Measurements from ENCODE around the gene PLAGL2. TPM values are rescaled to one million over a fixed set of nuclear protein-coding genes. Genes with fewer than 3 reads are reported as not detected.
A peak's percentile ranks its signal among the peaks of the same experiment; 100 is the strongest.

Gene PLAGL2
- total RNA-seq, 6 donors from 2014 or later, result 11.4 to 17.1 (median 14.1) TPM

GRCh38 chr20:32209850-32210605, 2.5 kb upstream of the PLAGL2 start:
- DNase-seq (no peak), ATAC-seq (ENCODE audit: low FRiP score in 2 of 2) (no peak)
- Histone ChIP-seq H3K36me3 (peaks cover 0 to 38% (median 18%) of the 10 kb centered on the region in 4 donors), H3K27ac (peak overlapping the region in 1 of 4 donors; percentile 17), H3K4me3 (no peak overlapping the region), H3K4me1 (peaks cover 25 to 30% (median 29%) of the 10 kb centered on the region in 4 donors), H3K9me3 (no peaks in the 10 kb centered on the region), H3K27me3 (no peaks in the 10 kb centered on the region)
- no peak for TF ChIP-seq POLR2AphosphoS5 (IDR thresholded peaks at IDR 0.05)
- no peak for TF ChIP-seq CTCF (IDR thresholded peaks at IDR 0.05)
- no peak for TF ChIP-seq EP300 (IDR thresholded peaks at IDR 0.05)
- TF ChIP-seq POLR2A (IDR thresholded peaks at IDR 0.05), result no peak
- 80 to 81% methylated on average over 9 of the region's 9 CpGs for WGBS, 2 donors

DNA sequence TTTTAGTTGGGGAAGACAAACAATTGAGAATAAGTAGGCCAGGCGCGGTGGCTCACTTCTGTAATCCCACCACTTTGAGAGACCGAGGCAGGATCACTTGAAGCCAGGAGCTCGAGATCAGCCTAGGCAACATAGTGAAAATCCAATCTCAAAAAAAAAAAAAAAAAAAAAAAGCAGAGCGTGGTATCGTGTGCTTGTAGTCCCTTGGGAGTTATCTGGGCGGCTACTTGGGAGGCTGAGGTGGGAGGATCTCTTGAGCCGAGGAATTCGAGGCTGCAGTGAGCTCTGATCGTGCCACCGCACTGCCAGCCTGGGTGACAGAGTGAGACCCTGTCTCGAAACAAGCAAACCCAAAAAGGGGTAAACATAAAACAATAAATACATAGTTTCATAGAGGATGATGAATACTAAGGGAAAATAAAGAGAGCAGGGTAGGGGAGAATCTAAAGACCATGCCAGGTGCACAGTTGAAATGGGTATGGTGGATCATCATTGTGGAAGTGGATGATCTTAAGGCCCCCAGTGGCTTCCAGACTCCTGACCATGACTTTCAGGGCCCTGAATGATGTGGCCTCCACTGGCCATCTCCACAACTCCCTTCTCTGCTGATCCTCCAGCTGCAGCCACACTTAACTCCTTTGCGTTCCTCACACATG, 1.1 kb upstream of the PLAGL2 start:
- DNase-seq (no peak), ATAC-seq (ENCODE audit: low FRiP score in 2 of 2) (no peak)
- peak overlapping the region in 3 of 4 donors; percentile 68 to 98 (median 83) for H3K4me3 ChIP-seq
- WGBS, 2 donors, result 61 to 67% methylated on average over 13 of the region's 13 CpGs
- peaks cover 39 to 44% (median 43%) of the 10 kb centered on the region in 4 donors for H3K4me1 ChIP-seq
- no peaks in the 10 kb centered on the region for H3K9me3 ChIP-seq
- no peaks in the 10 kb centered on the region for H3K27me3 ChIP-seq
- TF ChIP-seq CTCF (IDR thresholded peaks at IDR 0.05), result no peak
- no peak for TF ChIP-seq EP300 (IDR thresholded peaks at IDR 0.05)
- no peak for TF ChIP-seq POLR2A (IDR thresholded peaks at IDR 0.05)
- no peak for TF ChIP-seq POLR2AphosphoS5 (IDR thresholded peaks at IDR 0.05)
- H3K27ac ChIP-seq, result peak overlapping the region in 3 of 4 donors; percentile 91 to 98 (median 92)
- peaks cover 0 to 28% (median 14%) of the 10 kb centered on the region in 4 donors for H3K36me3 ChIP-seq

GRCh38 chr20:32206760-32207625, 550 bp downstream of the PLAGL2 start:
- peak overlapping the region; percentile 68 to 98 (median 78) for H3K4me3 ChIP-seq
- peaks cover 0 to 22% (median 10%) of the 10 kb centered on the region in 4 donors for H3K36me3 ChIP-seq
- peaks cover 56 to 60% (median 58%) of the 10 kb centered on the region in 4 donors for H3K4me1 ChIP-seq
- WGBS, 2 donors, result 6 to 8% methylated on average over 19 to 22 of the region's 40 CpGs
- peak overlapping the region; percentile 91 to 98 (median 92) for H3K27ac ChIP-seq
- DNase-seq, result no peak
- no peaks in the 10 kb centered on the region for H3K27me3 ChIP-seq
- no peaks in the 10 kb centered on the region for H3K9me3 ChIP-seq
- peak; percentile 1 to 46 for ATAC-seq (ENCODE audit: low FRiP score in 2 of 2)
- TF ChIP-seq EP300 (IDR thresholded peaks at IDR 0.05) (no peak), POLR2A (IDR thresholded peaks at IDR 0.05) (no peak), POLR2AphosphoS5 (IDR thresholded peaks at IDR 0.05) (no peak), CTCF (IDR thresholded peaks at IDR 0.05) (no peak)

DNA sequence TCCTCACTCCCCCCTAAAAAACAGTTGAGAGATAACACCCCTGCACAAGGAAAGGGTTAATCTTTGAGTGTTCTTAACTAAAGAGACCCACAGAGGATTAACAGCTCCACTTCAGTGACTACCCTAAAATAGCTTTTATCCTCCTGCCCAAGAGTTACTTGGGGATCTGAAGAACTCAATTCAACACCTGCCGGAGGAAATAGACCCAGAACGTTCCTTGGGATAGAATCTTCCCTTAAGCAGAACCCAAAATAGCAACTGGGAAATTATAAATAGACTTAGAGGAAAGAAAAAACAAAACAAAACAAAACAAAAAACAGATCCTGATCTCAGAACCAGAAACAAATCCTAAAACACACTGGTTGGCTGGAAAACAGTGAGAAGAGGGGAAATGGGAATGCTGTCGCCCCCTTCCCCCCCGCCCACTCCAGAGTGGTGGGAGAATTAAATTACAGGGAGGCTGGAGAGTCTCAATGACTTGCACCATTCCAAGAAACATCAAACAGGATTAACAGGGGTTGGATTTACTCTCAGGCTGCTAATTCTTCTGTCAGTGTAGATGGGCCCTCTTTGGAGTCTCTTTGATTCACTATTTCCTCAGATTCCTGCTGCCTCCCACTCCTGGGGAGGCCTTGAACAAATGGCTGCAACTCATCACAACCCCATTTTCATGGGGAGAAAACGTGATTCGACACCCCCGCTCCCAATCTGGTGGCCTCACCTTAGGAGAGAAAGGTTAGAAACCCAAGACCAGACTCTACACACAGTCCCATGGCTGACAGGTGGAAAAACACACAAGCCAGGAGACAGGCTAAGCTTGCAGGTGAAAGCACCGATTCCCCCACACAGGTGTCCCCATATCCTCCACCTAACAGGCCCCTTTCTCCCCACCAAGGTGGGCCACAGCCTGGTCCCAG, 1.4 kb downstream of the PLAGL2 start:
- H3K27me3 ChIP-seq, result no peaks in the 10 kb centered on the region
- WGBS, 2 donors, result 35 to 40% methylated on average over 8 of the region's 8 CpGs
- TF ChIP-seq EP300 (IDR thresholded peaks at IDR 0.05), result no peak
- no peak for TF ChIP-seq POLR2AphosphoS5 (IDR thresholded peaks at IDR 0.05)
- no peak for TF ChIP-seq POLR2A (IDR thresholded peaks at IDR 0.05)
- TF ChIP-seq CTCF (IDR thresholded peaks at IDR 0.05), result no peak
- H3K27ac ChIP-seq, result peak overlapping the region; percentile 91 to 98 (median 92)
- ATAC-seq (ENCODE audit: low FRiP score in 2 of 2), result no peak
- no peaks in the 10 kb centered on the region for H3K9me3 ChIP-seq
- H3K4me3 ChIP-seq, result peak overlapping the region; percentile 68 to 98 (median 78)
- peaks cover 56 to 68% (median 65%) of the 10 kb centered on the region in 4 donors for H3K4me1 ChIP-seq
- H3K36me3 ChIP-seq, result peaks cover 2 to 21% (median 8%) of the 10 kb centered on the region in 4 donors
- DNase-seq, result no peak

Measured in upper lobe of left lung (tissue), 6 donors.